Spleen (tissue), 7 donors: ENCODE data around the gene CGNL1.

Experiments used
- CTCF ChIP-seq, 11 experiments: fragments of 200-600 bp in 7 of 11; fragments of 450-650 bp in 4 of 11; sonication (generic) in 4 of 11; IDR thresholded peaks in 8 of 11; conservative IDR thresholded peaks in 3 of 11; 1 replicate in 7 of 11; 2 replicates in 4 of 11; pipeline versions ENCODE4 v1.4.0 to v1.8.0; 2016 to 2021; ENCODE audit warnings: antibody characterized with exemption in 11 of 11, inconsistent platforms in 4 of 11, mild to moderate bottlenecking in 1 of 11
- POLR2AphosphoS5 ChIP-seq, 3 donors: sonication (generic); formaldehyde crosslinking; IDR thresholded peaks; one replicate each; pipeline ENCODE4 v1.5.1; 2017; ENCODE audit warnings: antibody characterized with exemption in 3 of 3
- donor health status: DM: no; HTN: no; CAD: no; lungs with moderate emphysema.
- donor health status: DM: no; HTN: no; CAD: no.
- donor health status: DM: no; HTN: no; CAD: no.

DNA sequence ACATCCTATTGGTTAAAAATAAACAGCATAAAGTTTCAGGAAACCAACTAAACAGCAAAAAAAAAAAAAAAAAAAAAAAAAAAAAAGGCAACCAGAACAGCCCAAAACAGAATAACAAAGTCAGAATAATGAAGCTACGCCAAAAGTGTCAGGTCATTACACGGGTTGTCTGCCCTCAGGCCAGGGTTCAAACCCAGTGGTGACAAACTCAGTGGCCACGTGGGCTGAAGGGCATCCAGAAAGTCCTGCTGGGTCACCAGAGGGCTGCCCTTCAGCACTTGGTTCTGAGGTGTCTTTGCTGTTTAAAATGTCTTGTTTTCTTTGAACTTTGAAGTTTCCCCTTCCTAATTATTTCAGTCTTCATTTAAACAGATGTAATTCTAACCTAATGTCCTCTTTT, 61.3 kb downstream of the CGNL1 start:
- TF ChIP-seq POLR2AphosphoS5 (IDR thresholded peaks at IDR 0.05), result no peak
- TF ChIP-seq CTCF (IDR thresholded peaks at IDR 0.05 in 8 of 11, conservative IDR thresholded peaks at IDR 0.05 in 3 of 11), result no peak
